NCI-H510A (cell line): ENCODE measurements around the gene AXL.
"Not testable (repeated sequence)": the region's sequence is repeated elsewhere in the genome, so short reads cannot be mapped to it uniquely, and the experiment has no call there.

Experiments used
- DNase-seq: peaks from one replicate; lab custom pipeline; 2025; lab: John Stamatoyannopoulos, UW

AXL gene

DNA sequence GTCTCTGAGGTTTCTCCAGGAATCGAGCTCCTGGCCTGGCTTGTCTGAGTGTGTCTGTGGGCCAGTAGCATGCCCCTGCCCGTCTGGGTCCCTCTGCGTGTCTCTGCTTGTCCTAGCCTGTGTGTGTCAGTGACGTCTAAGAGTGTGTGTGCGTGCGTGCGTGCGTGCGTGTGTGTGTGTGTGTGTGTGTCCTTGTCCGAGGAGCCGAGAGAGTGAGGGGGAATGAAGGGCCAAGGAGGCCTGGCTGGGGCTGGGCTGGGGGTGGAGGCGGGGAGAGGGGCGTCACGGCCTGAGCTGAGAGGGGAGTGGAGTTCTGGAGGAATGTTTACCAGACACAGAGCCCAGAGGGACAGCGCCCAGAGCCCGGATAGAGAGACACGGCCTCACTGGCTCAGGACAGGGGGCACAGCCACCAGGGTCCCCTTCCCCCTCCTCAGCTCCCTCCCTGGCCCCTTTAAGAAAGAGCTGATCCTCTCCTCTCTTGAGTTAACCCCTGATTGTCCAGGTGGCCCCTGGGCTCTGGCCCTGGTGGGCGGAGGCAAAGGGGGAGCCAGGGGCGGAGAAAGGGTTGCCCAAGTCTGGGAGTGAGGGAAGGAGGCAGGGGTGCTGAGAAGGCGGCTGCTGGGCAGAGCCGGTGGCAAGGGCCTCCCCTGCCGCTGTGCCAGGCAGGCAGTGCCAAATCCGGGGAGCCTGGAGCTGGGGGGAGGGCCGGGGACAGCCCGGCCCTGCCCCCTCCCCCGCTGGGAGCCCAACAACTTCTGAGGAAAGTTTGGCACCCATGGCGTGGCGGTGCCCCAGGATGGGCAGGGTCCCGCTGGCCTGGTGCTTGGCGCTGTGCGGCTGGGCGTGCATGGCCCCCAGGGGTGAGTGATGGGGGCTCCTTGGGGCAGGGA is at the start of gene AXL:
Gene AXL (plus strand): TSS at position 609 of the 893 bp plus-strand sequence. CDS start 170 bp downstream, at position 779.
- DNase-seq = no peak

DNA sequence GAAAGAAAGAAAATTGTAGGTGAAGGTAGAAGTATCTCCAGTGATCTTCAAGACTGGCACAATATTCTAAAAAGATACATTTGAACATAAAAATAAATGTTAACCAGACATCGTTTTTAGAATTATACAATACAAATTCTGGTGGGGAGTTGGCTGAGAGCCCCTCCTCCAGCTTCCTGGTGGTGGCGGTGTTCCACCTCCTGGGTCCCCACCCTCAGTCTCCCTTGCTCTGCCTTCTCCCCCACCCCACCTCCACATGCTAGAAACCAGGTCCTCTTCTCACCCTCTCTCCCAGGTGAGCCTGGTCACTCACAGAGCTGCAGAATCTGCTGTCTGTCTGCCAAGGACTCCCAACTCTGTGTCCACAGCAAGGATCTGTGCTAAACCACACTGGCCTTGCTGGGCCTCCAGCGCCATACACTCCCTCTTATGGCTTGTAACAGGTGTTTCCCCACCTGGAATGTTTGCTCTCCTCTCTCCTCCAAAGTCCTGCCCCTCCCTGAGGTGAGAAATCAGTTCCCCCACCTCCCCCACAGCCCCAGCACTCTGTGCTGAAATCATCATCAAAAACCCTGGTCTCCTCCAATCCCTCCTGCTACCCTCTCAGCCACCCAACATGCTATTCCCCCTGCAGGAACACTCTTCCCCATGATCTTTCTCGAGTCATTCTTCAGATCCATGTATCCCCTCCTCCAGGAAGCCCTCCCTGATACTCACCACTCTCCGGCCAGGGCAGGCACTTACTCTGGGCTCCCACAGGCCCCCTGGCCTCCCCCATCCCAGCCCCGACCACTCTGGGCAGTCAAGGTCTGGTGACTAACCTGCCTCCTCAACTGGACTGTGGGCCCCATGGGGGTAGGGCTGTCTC is 46.5 kb upstream of the AXL start:
- no peak for DNase-seq

DNA sequence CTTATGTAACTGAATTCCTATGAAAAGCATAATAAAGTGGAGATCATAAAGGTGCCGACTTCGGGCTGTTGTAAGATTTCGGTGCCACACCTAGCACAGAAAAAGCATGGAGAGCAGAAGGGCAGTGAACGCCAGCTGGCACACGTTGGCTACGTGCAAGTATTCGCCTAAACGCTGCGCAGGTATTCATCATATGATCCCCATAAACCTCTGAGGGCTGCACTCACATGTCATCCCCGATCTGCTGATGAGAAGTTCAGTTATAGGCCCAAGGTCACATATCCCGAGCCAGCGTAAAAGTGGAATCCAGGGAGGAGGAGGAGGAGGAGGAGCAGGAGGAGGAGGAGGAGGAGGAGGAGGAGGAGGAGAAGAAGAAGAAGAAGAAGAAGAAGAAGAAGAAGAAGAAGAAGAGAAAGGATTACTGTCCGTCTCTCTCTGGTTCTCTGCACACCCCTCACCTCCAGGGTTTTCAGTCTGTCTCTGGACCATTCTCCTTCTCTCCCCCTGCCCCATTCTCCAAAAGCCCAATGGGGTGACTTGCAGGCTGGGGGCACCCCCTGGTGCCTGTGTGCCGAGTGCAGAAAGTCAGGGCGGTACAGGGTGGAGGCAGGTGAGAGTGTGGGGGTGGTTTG is 44.6 kb upstream of the AXL start:
- no peak for DNase-seq

DNA sequence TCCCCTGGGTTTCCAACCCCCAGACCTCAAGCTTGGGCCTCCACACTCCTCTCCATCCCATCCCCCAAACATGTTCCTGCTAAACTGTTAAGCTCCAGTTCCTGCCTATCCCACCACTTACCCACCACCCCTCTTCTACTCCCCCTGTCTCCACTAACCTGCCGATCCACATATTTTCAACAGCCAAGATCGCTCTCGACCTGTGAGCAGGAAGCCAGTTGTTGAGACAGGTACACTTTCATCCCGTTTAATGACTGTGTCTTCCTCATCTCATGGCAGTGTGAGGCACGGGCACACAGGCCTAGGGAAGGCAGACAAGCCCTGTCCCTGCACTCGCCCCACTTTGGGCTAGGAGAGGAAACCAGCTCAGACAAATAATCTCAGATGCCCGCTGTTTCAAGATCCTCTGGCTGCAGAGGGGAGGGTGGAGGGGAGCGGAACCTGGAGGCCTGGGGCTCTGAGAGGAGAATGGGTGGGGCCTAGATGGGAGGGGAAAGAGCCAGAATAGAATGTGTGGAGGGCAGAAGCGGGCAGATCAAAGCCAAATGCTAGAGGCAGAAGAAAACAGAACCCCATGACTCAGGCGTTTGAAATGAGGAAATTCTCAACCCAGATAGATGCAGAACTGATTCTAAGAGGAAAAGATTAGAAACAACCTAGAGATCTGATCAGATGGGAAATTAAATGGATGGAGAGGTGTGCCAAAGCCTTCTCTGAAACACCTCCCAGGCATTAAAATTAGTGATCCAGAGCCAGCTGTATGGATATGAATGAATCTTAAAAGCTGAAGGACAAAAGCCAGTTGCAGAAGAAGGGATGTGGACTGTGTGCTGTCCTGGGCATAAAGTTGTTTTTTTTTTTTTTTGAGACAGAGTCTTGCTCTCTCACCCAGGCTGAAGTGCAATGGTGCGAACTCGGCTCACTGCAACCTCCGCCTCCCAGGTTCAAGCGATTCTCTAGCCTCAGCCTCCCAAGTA is 42.9 kb upstream of the AXL start:
- no peak for DNase-seq

DNA sequence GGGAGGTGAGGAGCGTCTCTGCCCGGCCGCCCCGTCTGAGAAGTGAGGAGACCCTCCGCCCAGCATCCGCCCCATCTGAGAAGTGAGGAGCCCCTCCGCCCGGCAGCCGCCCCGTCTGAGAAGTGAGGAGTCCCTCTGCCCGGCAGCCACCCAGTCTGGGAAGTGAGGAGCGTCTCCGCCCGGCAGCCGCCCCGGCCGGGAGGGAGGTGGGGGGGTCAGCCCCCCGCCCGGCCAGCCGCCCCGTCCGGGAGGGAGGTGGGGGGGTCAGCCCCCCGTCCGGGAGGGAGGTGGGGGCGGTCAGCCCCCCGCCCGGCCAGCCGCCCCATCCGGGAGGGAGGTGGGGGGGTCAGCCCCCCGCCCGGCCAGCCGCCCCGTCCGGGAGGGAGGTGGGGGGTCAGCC is 38.9 kb upstream of the AXL start:
- DNase-seq = not testable (repeated sequence)

DNA sequence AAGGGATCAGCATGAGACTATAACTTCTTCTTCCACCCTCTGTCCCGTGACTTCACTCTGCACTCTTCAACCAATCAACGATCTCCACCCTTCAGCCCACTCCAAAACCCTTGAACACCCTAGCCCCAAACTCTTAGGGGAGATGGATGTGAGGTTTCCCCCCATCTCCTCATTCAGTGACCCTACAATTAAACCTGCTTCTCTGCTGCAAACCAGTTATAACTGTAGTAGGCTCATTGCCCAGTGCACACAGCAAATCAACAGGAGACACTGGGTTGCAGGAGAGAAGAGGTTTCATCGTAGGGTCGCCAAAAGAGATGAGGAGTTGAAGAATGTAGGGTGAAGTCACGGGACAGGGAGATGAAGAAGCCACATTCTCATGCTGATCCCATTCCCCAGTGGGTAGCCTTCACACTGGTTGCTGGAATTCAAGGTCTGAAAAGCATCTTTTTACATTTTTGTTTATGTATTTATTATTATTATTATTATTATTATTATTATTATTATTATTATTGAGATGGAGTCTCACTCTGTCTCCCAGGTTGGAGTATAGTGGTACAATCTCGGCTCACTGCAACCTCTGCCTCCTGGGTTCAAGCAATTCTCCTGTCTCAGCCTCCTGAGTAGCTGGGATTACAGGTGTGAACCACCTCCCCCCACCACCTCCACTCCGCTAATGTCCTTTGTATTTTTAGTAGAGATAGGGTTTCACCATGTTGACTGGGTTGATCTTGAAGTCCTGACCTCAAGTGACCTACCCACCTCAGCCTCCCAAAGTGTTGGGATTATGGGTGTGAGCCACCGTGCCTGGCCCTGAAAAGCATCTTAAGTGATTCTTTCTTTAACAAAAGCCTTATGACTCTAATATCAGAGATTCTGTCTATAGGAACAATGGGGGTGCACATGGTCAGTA is 31.8 kb upstream of the AXL start:
- DNase-seq = no peak

DNA sequence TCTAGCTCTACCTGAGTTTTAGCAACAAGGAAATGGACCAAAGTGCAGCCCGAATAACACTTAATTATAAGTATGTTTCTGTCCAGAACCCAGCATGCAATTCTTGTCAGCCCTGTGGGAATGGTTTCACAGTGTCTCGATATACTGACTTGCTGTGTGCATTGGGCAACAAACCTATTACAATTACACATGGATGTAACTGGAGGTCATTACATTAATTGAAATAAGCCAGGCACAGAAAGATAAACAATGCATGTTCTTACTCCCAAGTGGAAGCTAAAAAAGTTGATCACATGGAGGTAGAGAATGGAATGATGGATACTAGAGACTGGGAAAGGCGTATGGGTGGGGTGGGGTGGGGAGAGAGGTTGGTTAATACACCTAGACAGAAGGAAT is 31.1 kb upstream of the AXL start:
- DNase-seq = no peak

DNA sequence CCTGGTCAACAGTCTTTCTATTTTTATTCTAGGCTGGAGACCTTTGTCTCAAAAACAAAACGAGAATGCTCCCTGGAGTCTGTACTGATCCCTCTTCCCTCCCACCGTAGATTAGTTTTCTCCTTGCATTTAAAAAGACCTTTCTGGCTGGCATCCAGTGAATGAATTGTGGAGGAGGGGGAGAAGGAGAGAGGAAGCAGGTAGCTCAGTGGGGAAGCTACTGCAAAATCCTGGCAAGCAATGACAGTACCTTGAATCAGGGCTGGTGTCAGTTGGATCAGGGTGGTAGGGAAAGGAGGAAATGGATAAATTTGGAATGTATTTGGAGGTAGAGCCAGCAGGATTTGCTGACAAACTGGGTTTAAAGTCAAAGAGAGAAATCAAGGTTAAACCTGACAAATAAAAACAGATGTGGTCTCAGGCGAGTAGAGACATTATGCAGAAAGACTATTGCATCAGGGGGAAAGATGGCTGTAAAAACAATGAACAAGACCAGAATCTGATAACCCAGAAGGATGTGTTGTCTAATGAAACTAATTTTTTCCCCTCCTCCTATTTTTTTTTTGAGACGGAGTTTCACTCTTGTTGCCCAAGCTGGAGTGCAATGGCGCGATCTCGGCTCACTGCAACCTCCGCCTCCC is 29.5 kb upstream of the AXL start:
- DNase-seq = no peak

DNA sequence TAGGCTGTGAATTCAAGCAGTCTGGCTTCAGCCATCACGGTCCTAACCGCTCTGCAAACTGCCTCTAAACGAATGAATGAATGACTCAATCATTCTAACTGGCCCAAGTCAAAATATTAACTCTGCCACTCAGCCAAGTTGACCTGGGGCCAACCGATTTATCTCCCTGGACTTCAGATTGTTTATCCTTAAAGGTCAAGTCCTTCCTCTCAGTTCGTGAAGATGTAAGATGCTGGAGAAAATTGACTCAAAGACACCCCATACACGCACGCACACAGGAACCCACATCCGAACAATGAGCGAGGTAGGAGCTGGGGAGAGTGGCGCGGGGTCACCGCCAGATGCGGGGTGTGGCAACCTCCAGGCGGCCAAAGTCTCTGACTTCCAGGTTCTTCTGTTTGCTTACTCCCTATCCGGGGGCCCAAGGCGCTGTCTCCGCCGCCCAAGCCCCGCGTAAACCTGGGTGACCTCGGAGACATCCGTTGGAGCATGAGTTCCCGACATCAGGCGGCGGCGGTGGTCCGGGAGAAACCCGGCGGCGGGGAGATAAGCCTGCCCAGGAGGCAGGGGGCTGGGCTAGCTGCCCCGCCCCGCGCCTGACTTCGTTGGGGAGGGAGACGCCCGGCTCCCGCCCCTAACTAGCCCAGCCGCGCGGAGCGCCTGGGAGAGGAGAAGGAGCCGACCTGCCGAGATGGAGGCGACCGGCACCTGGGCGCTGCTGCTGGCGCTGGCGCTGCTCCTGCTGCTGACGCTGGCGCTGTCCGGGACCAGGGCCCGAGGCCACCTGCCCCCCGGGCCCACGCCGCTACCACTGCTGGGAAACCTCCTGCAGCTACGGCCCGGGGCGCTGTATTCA is 26.2 kb upstream of the AXL start, which contains the start of gene CYP2S1:
Gene CYP2S1 (plus strand): TSS at position 646 of the 856 bp plus-strand sequence. CDS start 46 bp downstream, at position 692.
- no peak for DNase-seq

DNA sequence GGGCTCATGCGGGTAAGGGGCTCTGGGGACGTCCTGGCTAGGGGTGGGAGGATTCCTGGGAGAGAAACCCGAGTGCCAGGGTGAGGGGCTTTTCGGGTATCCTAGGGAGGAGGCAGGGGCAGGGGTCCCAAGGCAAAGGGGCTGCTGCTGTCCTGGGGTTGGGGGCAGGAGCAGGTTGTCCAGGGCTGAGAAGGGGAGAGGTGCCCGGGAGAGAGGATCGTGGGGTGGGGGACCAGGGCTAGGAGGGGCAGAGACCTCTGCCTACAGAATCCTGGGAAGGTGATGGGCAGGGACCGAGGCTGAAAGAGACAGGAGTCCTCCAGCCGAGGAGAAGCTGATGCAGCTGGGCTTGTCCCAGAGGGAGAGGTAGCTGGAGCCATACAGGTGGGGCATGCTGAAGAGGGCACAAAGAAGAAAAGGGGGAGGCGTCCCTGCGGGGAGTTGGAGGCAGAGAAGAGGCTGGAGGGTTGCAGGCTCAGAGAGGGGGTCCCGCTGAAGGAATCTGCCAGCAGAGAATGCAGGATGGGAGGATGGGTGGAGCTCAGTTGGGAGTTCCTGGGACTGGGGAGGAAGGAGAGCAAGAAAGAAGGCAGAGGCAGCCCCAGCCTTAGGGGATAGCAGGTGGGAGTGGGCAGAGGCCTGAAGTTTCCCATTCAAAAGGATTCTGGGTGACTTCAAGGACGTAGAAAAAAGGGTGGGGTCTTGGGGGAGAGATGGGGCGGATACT is 25.4 kb upstream of the AXL start:
- no peak for DNase-seq

DNA sequence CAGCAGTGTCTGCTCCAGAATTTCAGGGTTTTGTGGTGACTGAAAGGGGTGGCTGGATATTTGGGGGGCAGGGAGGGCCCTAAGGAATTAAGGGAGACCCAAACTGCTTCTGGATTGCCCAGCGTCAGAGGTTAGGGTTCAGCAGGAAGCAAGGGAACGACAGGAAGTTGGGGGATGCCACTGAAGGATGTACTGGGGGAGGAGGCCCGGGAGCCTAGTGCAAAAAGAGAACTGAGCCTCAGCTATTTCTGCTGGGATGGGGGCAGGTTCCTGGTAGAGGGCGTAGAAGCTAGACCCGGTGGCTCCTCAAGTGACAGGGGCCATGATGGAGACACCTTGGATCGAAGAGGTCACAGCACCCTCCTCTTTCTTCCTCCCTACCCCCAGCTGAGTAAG is 24.9 kb upstream of the AXL start:
- no peak for DNase-seq

DNA sequence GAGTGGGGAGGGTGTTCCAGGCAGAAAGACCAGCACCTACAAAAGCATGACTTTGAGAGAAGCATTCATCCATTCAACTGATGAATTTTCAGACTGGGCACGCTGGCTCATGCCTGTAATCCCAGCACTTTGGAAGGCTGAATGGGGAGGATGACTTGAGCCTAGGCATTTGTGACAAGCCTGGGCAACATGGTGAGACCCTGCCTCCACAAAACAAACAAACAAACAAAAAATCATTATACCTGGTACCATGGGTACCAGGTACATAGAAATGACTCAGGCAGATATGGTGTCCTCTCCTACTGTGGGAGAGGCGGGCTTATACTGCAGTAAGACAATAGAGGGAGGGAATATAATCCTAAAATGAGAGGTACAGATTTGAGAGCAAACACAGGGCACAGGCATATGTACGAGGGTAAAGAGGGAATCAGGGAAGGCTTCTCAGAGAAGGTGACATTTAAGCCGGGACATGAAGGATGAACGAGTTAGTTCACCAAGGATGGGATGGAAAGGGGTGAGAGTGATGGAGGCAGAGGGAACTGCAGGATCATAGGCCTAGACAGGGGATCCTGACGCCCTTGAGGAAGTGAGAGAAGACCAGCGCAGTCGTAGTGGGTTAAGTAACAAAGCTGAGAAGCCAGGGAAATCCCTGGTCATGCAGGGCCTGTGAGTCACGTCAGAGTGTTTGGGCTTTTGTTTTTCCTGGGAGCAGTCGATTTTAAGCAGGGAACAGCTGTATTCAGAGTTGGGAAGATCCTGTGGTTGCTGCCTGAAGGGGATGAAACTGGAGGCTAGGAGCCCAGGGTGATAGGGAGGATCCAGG is 23.1 kb upstream of the AXL start:
- no peak for DNase-seq

DNA sequence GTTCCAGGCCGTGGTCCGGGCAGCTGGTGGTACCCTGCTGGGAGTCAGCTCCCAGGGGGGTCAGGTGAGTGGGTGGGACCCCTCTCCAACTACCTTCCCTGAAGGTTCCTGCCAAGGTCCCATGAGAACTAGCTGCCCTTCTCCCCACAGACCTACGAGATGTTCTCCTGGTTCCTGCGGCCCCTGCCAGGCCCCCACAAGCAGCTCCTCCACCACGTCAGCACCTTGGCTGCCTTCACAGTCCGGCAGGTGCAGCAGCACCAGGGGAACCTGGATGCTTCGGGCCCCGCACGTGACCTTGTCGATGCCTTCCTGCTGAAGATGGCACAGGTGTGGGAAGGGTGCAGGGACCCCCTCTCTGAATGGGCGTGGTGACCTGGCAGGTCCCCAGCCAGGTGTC is 20.5 kb upstream of the AXL start:
- DNase-seq = no peak

DNA sequence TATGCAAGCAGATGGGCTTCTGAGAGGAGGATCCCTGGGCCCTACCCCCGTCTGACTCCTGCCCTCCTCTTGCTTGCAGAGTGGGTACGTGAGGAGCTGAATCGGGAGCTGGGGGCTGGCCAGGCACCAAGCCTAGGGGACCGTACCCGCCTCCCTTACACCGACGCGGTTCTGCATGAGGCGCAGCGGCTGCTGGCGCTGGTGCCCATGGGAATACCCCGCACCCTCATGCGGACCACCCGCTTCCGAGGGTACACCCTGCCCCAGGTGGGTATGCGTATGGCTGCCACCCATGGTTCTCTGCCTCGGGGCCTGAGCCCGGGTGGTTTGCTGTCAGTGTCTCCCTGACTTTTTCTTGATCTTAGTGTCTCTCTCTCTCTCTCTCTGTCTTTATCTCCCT is 15.7 kb upstream of the AXL start:
- DNase-seq = no peak

DNA sequence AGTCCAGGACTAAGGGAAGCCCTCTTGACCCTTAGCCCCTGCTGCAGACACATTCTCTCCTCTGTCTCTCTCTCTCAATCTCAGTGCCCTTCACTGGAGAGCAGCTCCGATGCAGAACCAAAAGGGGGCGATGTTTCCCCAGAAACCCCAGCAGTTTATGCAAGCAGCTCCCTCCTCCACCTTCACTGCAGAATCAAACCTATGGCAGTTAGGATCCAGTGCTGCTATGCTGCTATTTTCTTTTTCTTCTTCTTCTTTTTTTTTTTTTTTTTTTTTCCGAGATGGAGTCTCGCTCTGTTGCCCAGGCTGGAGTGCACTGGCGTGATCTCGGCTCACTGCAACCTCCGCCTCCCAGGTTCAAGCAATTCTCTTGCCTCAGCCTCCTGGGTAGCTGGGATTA is 14.7 kb upstream of the AXL start:
- DNase-seq = not testable (repeated sequence)

DNA sequence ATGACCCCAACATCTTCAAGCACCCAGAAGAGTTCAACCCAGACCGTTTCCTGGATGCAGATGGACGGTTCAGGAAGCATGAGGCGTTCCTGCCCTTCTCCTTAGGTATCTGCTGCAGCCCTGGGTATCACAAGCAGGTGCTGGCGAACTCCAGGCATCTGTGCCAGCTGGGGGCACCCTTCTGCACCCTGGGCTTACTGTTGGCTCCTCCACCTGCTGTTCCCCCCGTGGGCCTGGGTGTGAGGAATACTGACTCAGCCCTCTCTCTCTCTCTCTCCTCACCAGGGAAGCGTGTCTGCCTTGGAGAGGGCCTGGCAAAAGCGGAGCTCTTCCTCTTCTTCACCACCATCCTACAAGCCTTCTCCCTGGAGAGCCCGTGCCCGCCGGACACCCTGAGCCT is 13.0 kb upstream of the AXL start:
- DNase-seq = no peak

DNA sequence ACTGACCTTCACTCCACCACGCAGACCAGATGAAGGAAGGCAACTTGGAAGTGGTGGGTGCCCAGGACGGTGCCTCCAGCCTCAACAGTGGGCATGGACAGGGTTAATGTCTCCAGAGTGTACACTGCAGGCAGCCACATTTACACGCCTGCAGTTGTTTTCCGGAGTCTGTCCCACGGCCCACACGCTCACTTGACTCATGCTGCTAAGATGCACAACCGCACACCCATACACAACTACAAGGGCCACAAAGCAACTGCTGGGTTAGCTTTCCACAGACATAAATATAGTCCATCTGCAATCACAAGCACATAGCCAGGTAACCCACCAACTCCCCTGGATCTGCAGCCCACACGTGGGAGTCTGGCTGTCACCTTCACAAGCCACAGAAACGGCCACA is 12.6 kb upstream of the AXL start:
- DNase-seq = no peak
